A549 (cell line): ENCODE data around the gene SERPING1. TPM values are rescaled to one million over a fixed set of nuclear protein-coding genes. Genes with fewer than 3 reads are reported as not detected.

Experiments
- ATAC-seq, 2 experiments: fragments of 200-7000 bp in 1 of 2; fragments of >200 bp in 1 of 2; cut with Nextera tagmentation in 1 of 2; cut with Tn5 transposase in 1 of 2; 3 replicates each; pipeline versions ENCODE4 v1.8.0 to v1.9.1; 2018 to 2020; ENCODE audit warnings: mild to moderate bottlenecking in 1 of 2, moderate library complexity in 1 of 2
- CTCF ChIA-PET: fragments of 300-600 bp; sonication (Branson Sonifier 250); formaldehyde crosslinking; extraction: SDS; loops from one replicate; lab custom pipeline; 2021; ENCODE audit warnings: antibody characterized with exemption, inconsistent platforms; lab: Yijun Ruan, JAX
- POLR2A ChIA-PET: fragments of 350-600 bp; formaldehyde crosslinking; extraction: SDS; loops from one replicate; lab custom pipeline; 2021; ENCODE audit warnings: antibody characterized with exemption, inconsistent platforms; lab: Yijun Ruan, JAX
- DNase-seq, 2 experiments: peaks; one replicate each; pipeline versions ENCODE4 v3.0.0 to v3.0.0-alpha.2; 2011 to 2016; ENCODE audit warnings: low read depth in 1 of 2, low spot score in 1 of 2
- FAIRE-seq: peaks from 2 replicates; lab custom pipeline; 2011; peaks lifted over from hg19 to GRCh38; lab: Jason Lieb, UNC
- H3K27ac ChIP-seq, 2 experiments: fragments of >200 bp; sonication (Bioruptor Twin); formaldehyde crosslinking; 3 replicates each; pipeline ENCODE4 v1.5.1; 2016 to 2017
- H3K4me1 ChIP-seq: fragments of >200 bp; sonication (Bioruptor Twin); formaldehyde crosslinking; 3 replicates; pipeline ENCODE4 v1.6.1; 2016
- H3K4me2 ChIP-seq: fragments of >200 bp; sonication (Bioruptor Twin); formaldehyde crosslinking; 3 replicates; pipeline ENCODE4 v1.6.1; 2016
- H3K4me3 ChIP-seq: fragments of >200 bp; sonication (Bioruptor Twin); formaldehyde crosslinking; 3 replicates; pipeline ENCODE4 v1.5.1; 2016
- H3K9me3 ChIP-seq: fragments of >200 bp; sonication (Bioruptor Twin); formaldehyde crosslinking; 3 replicates; pipeline ENCODE4 v1.6.1; 2016
- ESRRA ChIP-seq: fragments of 150-350 bp; IDR thresholded peaks from 2 replicates; pipeline ENCODE4 v1.6.1; 2014; ENCODE audit warnings: mild to moderate bottlenecking, low read length, borderline replicate concordance
- FOSB ChIP-seq: fragments of 250-450 bp; sonication (Bioruptor Pico); IDR thresholded peaks from 2 replicates; pipeline ENCODE4 v1.5.0; 2020; ENCODE audit warnings: mild to moderate bottlenecking, moderate library complexity
- HOXB5 ChIP-seq: fragments of 250-450 bp; sonication (Bioruptor Pico); IDR thresholded peaks from 2 replicates; pipeline ENCODE4 v1.5.0; 2020; ENCODE audit warnings: mild to moderate bottlenecking, moderate library complexity
- KDM1A ChIP-seq: fragments of 200-600 bp; sonication (generic); IDR thresholded peaks from 2 replicates; pipeline ENCODE4 v1.6.1; 2016; ENCODE audit warnings: low read depth, mild to moderate bottlenecking
- POLR2AphosphoS2 ChIP-seq: conservative IDR thresholded peaks from 2 replicates; pipeline ENCODE4 v1.6.1; 2012; ENCODE audit warnings: low read length, improper control_type of control experiment, inconsistent platforms
- RAD21 ChIP-seq, 2 experiments: fragments of >200 bp in 1 of 2; sonication (Bioruptor Twin) in 1 of 2; formaldehyde crosslinking in 1 of 2; IDR thresholded peaks in 1 of 2; conservative IDR thresholded peaks in 1 of 2; 2 replicates in 1 of 2; 3 replicates in 1 of 2; pipeline ENCODE4 v1.6.1; 2012 to 2018; ENCODE audit warnings: inconsistent platforms in 1 of 2
- RARB ChIP-seq: fragments of 250-450 bp; sonication (Bioruptor Pico); IDR thresholded peaks from 2 replicates; pipeline ENCODE4 v1.8.0; 2021; ENCODE audit warnings: mild to moderate bottlenecking, moderate library complexity
- TFCP2L1 ChIP-seq: fragments of 250-450 bp; sonication (Bioruptor Pico); IDR thresholded peaks from 2 replicates; pipeline ENCODE4 v1.5.0; 2021; ENCODE audit warnings: mild to moderate bottlenecking
- ZC3H11A ChIP-seq: fragments of 450-650 bp; IDR thresholded peaks from 2 replicates; pipeline ENCODE4 v1.6.1; 2014; ENCODE audit warnings: antibody characterized with exemption, mild to moderate bottlenecking
- WGBS: methylation state at CpG from one replicate; pipeline ENCODE4 v1.1.6; 2017; ENCODE audit errors: missing lambda C conversion rate; 5-methylcytosine and 5-hydroxymethylcytosine counted together
- polyA plus RNA-seq, 4 experiments: library from polyadenylated mRNA; depleted of rRNA in 3 of 4; stranded (reverse); fragments of >200 nt; fragmentation: RNase III in 1 of 4; extraction: RNeasy Plus Mini Kit Qiagen cat#74134 plus additional on column Dnase treatment in 1 of 4; gene quantifications; 2 replicates in 3 of 4; 3 replicates in 1 of 4; pipeline ENCODE4 v1.2.3, GENCODE V29; 2011 to 2017
- small RNA-seq, 6 experiments: library from RNA; depleted of rRNA; stranded (forward); fragments of <200 nt; gene quantifications; one replicate each; pipeline ENCODE3, GENCODE V24; 2012
- TF ChIP-seq, protein P1 (sequence below): fragments of >200 bp; sonication (Bioruptor Twin); formaldehyde crosslinking; IDR thresholded peaks from 3 replicates; pipeline ENCODE4 v1.6.1; 2016

Gene SERPING1
- polyA plus RNA-seq, 2 of the 4 experiments (the other 2 are of a cell fraction) = 0.59 to 0.63 TPM

DNA sequence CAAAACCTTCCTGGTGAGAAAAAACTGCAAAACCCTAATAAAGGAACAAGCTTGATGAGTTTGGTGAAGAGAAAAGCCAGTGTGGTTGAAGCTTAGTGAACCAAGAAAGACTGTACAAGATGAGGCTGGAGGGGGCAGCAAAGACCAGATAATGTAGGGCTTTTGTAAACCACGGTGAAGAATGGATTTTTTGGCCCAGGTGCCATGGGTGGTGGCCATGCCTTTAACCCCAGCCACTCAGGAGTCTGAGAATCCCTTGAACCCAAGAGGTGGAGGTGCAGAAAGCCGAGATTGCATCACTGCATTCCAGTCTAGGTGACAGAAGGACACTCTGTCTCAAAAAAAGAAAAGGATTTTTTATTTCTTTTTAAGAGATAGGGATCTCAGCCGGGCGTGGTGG, 65.4 kb downstream of the SERPING1 start:
- no peak for ATAC-seq
- CTCF ChIA-PET = interaction anchor here (0.7 to 2.2 kb wide), 7 partner anchors 9 to 203 kb away, joined by 3 to 7 read pairs (median 4); partner anchors contain the start of gene RTN4RL2
- Histone ChIP-seq H3K4me2 (no peak overlapping the region), H3K4me1 (peaks cover 11% of the 10 kb centered on the region; the same call in 2 of the 3 replicates), H3K4me3 (no peak overlapping the region), H3K9me3 (no peaks in the 10 kb centered on the region), H3K27ac (no peak overlapping the region)
- DNase-seq = peak in 1 of 2 experiments; percentile 49
- POLR2A ChIA-PET = interaction anchor here (1.1 kb wide), 1 partner anchor 79 kb away, joined by 4 read pairs; the partner anchor contains the start of gene SELENOH
- TF ChIP-seq ZC3H11A = no peak
- peak in 1 of 2 experiments; percentile 47; a peak in 3 of 5 replicates for TF ChIP-seq RAD21 (conservative IDR thresholded peaks at IDR 0.05 in 1 of 2, IDR thresholded peaks at IDR 0.05 in 1 of 2)
- TF ChIP-seq ESRRA = no peak
- WGBS = 68% methylated on average over 4 of the region's 4 CpGs
- FAIRE-seq = no peak

DNA sequence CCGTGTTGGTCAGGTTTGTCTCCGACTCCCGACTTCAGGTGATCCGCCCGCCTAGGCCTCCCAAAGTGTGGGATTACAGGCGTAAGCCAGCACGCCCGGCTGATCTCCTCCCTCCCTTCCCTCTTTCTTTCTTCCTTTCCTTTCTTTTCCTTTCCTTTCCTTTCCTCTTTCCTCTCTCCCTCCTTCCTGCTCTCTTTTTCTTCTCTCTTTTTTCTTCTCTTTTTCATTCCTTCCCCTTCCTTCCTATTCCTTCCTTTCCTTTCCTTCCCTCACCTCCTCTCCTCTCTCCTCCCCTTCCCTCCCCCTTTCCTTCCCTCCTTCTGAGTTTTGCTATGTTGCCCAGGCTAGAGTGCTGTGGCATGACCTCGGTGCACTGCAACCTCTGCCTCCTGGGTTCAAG, 66.5 kb downstream of the SERPING1 start:
- Histone ChIP-seq H3K4me1 (peaks cover 6% of the 10 kb centered on the region; the same call in 2 of the 3 replicates), H3K4me2 (no peak overlapping the region), H3K27ac (no peak overlapping the region), H3K9me3 (no peaks in the 10 kb centered on the region), H3K4me3 (no peak overlapping the region)
- TF ChIP-seq TFCP2L1 (CRISPR knock-in tag) (no peak), FOSB (CRISPR knock-in tag) (no peak), KDM1A (no peak), RARB (CRISPR knock-in tag) (no peak), POLR2AphosphoS2 (no peak), HOXB5 (CRISPR knock-in tag) (no peak)
- TF ChIP-seq, protein P1, sequence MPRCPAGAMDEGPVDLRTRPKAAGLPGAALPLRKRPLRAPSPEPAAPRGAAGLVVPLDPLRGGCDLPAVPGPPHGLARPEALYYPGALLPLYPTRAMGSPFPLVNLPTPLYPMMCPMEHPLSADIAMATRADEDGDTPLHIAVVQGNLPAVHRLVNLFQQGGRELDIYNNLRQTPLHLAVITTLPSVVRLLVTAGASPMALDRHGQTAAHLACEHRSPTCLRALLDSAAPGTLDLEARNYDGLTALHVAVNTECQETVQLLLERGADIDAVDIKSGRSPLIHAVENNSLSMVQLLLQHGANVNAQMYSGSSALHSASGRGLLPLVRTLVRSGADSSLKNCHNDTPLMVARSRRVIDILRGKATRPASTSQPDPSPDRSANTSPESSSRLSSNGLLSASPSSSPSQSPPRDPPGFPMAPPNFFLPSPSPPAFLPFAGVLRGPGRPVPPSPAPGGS = no peak
- DNase-seq = no peak
- ChIA-PET CTCF (interaction anchor here (1.7 to 1.9 kb wide), 2 partner anchors 20 to 96 kb away, joined by 4 to 9 read pairs; partner anchors contain the start of gene UBE2L6), POLR2A (no interaction called here)
- no peak for FAIRE-seq
- no peak for ATAC-seq
- 82% methylated on average over 9 of the region's 9 CpGs for WGBS

Small RNAs within 50 kb of the gene (small RNA-seq; reads per million reads assigned to genes)
- gene MIR130A = 89.7 to 20,133 (median 3,939) reads per million in 6 experiments

Other genes starting within 250 kb of the SERPING1 start
- not detected in 2 replicates for gene PRG3, start 216.5 kb upstream of the SERPING1 start, polyA plus RNA-seq (2011; rRNA removed)
- gene PRG3, start 216.5 kb upstream of the SERPING1 start, polyA plus RNA-seq (2017; fragmentation: RNase III; extraction: RNeasy Plus Mini Kit Qiagen cat#74134 plus additional on column Dnase treatment) = not detected in 3 replicates
- gene PRG2, start 207.0 kb upstream of the SERPING1 start, polyA plus RNA-seq (2011; rRNA removed) = not detected in 2 replicates
- not detected in 3 replicates for gene PRG2, start 207.0 kb upstream of the SERPING1 start, polyA plus RNA-seq (2017; fragmentation: RNase III; extraction: RNeasy Plus Mini Kit Qiagen cat#74134 plus additional on column Dnase treatment)
- gene SLC43A3, start 170.6 kb upstream of the SERPING1 start, polyA plus RNA-seq (2011; rRNA removed) = 0.30 TPM in 2 replicates
- gene SLC43A3, start 170.6 kb upstream of the SERPING1 start, polyA plus RNA-seq (2017; fragmentation: RNase III; extraction: RNeasy Plus Mini Kit Qiagen cat#74134 plus additional on column Dnase treatment) = 0.12 to 0.22 TPM (median 0.13 TPM) in 3 replicates
- gene RTN4RL2, start 137.2 kb upstream of the SERPING1 start, polyA plus RNA-seq (2011; rRNA removed) = 9.2 and 10.6 TPM in 2 replicates
- 23.7 to 27.4 TPM (median 25.8 TPM) in 3 replicates for gene RTN4RL2, start 137.2 kb upstream of the SERPING1 start, polyA plus RNA-seq (2017; fragmentation: RNase III; extraction: RNeasy Plus Mini Kit Qiagen cat#74134 plus additional on column Dnase treatment)
- gene SLC43A1, start 82.0 kb upstream of the SERPING1 start, polyA plus RNA-seq (2011; rRNA removed) = 4.6 and 5.3 TPM in 2 replicates
- gene SLC43A1, start 82.0 kb upstream of the SERPING1 start, polyA plus RNA-seq (2017; fragmentation: RNase III; extraction: RNeasy Plus Mini Kit Qiagen cat#74134 plus additional on column Dnase treatment) = 1.0 to 1.3 TPM (median 1.1 TPM) in 3 replicates
- gene TIMM10, start 66.9 kb upstream of the SERPING1 start, polyA plus RNA-seq (2011; rRNA removed) = 248 and 249 TPM in 2 replicates
- 172 to 184 TPM (median 179 TPM) in 3 replicates for gene TIMM10, start 66.9 kb upstream of the SERPING1 start, polyA plus RNA-seq (2017; fragmentation: RNase III; extraction: RNeasy Plus Mini Kit Qiagen cat#74134 plus additional on column Dnase treatment)
- gene SMTNL1, start 60.1 kb upstream of the SERPING1 start, polyA plus RNA-seq (2011; rRNA removed) = not detected in 2 replicates
- gene SMTNL1, start 60.1 kb upstream of the SERPING1 start, polyA plus RNA-seq (2017; fragmentation: RNase III; extraction: RNeasy Plus Mini Kit Qiagen cat#74134 plus additional on column Dnase treatment) = not detected in 3 replicates
- gene UBE2L6, start 30.0 kb upstream of the SERPING1 start, polyA plus RNA-seq (2011; rRNA removed) = 14.8 and 17.9 TPM in 2 replicates
- 18.2 to 21.4 TPM (median 18.7 TPM) in 3 replicates for gene UBE2L6, start 30.0 kb upstream of the SERPING1 start, polyA plus RNA-seq (2017; fragmentation: RNase III; extraction: RNeasy Plus Mini Kit Qiagen cat#74134 plus additional on column Dnase treatment)
- gene YPEL4, start 52.2 kb downstream of the SERPING1 start, polyA plus RNA-seq (2011; rRNA removed) = 0.04 and 0.13 TPM in 2 replicates
- gene YPEL4, start 52.2 kb downstream of the SERPING1 start, polyA plus RNA-seq (2017; fragmentation: RNase III; extraction: RNeasy Plus Mini Kit Qiagen cat#74134 plus additional on column Dnase treatment) = 0.04 to 0.06 TPM in 2 of 3 replicates, not detected in the other
- 22.8 and 24.2 TPM in 2 replicates for gene CLP1, start 60.1 kb downstream of the SERPING1 start, polyA plus RNA-seq (2011; rRNA removed)
- gene CLP1, start 60.1 kb downstream of the SERPING1 start, polyA plus RNA-seq (2017; fragmentation: RNase III; extraction: RNeasy Plus Mini Kit Qiagen cat#74134 plus additional on column Dnase treatment) = 31.6 to 33.0 TPM (median 31.8 TPM) in 3 replicates
- 63.8 and 75.9 TPM in 2 replicates for gene ZDHHC5, start 70.4 kb downstream of the SERPING1 start, polyA plus RNA-seq (2011; rRNA removed)
- gene ZDHHC5, start 70.4 kb downstream of the SERPING1 start, polyA plus RNA-seq (2017; fragmentation: RNase III; extraction: RNeasy Plus Mini Kit Qiagen cat#74134 plus additional on column Dnase treatment) = 44.1 to 47.1 TPM (median 46.5 TPM) in 3 replicates
- 33.5 and 38.5 TPM in 2 replicates for gene MED19, start 114.5 kb downstream of the SERPING1 start, polyA plus RNA-seq (2011; rRNA removed)
- 22.5 to 23.5 TPM (median 23.3 TPM) in 3 replicates for gene MED19, start 114.5 kb downstream of the SERPING1 start, polyA plus RNA-seq (2017; fragmentation: RNase III; extraction: RNeasy Plus Mini Kit Qiagen cat#74134 plus additional on column Dnase treatment)
- gene TMX2, start 114.9 kb downstream of the SERPING1 start, polyA plus RNA-seq (2011; rRNA removed) = 168 and 191 TPM in 2 replicates
- gene TMX2, start 114.9 kb downstream of the SERPING1 start, polyA plus RNA-seq (2017; fragmentation: RNase III; extraction: RNeasy Plus Mini Kit Qiagen cat#74134 plus additional on column Dnase treatment) = 137 to 162 TPM (median 140 TPM) in 3 replicates
- 99.7 and 115 TPM in 2 replicates for gene SELENOH, start 143.8 kb downstream of the SERPING1 start, polyA plus RNA-seq (2011; rRNA removed)
- 91.4 to 96.3 TPM (median 91.8 TPM) in 3 replicates for gene SELENOH, start 143.8 kb downstream of the SERPING1 start, polyA plus RNA-seq (2017; fragmentation: RNase III; extraction: RNeasy Plus Mini Kit Qiagen cat#74134 plus additional on column Dnase treatment)
- gene BTBD18, start 154.1 kb downstream of the SERPING1 start, polyA plus RNA-seq (2011; rRNA removed) = not detected in 2 replicates
- not detected in 3 replicates for gene BTBD18, start 154.1 kb downstream of the SERPING1 start, polyA plus RNA-seq (2017; fragmentation: RNase III; extraction: RNeasy Plus Mini Kit Qiagen cat#74134 plus additional on column Dnase treatment)
- 146 and 148 TPM in 2 replicates for gene CTNND1, start 164.1 kb downstream of the SERPING1 start, polyA plus RNA-seq (2011; rRNA removed)
- gene CTNND1, start 164.1 kb downstream of the SERPING1 start, polyA plus RNA-seq (2017; fragmentation: RNase III; extraction: RNeasy Plus Mini Kit Qiagen cat#74134 plus additional on column Dnase treatment) = 72.8 to 74.5 TPM (median 74.1 TPM) in 3 replicates